Mononuclear cell (primary cell): Measurements from ENCODE around the gene ENO2. TPM values are rescaled to one million over a fixed set of nuclear protein-coding genes. Genes with fewer than 3 reads are reported as not detected.

Source experiments
- H3K27me3 ChIP-seq: 2 replicates; pipeline ENCODE4 v1.6.0; 2011; ENCODE audit warnings: low read length, control low read depth; ENCODE audit not compliant: insufficient read depth
- H3K4me1 ChIP-seq: 2 replicates; pipeline ENCODE4 v1.5.1; 2011; ENCODE audit warnings: mild to moderate bottlenecking, low read length, control low read depth; ENCODE audit not compliant: insufficient read depth
- H3K4me3 ChIP-seq: 2 replicates; pipeline ENCODE4 v1.5.1; 2011; ENCODE audit warnings: mild to moderate bottlenecking, low read length, moderate library complexity
- H3K9me3 ChIP-seq: 2 replicates; pipeline ENCODE4 v1.5.1; 2011; ENCODE audit warnings: low read depth, mild to moderate bottlenecking, control low read depth, low read length
- total RNA-seq: library from RNA; depleted of rRNA; stranded (reverse); fragments of >200 nt; gene quantifications from one replicate; pipeline ENCODE4 v1.2.3, GENCODE V29; 2012

The ENO2 gene
- total RNA-seq, 1 donor, result 11.4 TPM

GRCh38 chr12:6932766-6933165 lies 18.4 kb downstream of the ENO2 start:
- no peaks in the 10 kb centered on the region for H3K9me3 ChIP-seq
- H3K4me1 ChIP-seq, result peaks cover 43% of the 10 kb centered on the region
- no peak overlapping the region for H3K4me3 ChIP-seq
- H3K27me3 ChIP-seq, result peaks cover 4% of the 10 kb centered on the region

- no peak overlapping the region for H3K4me3 ChIP-seq
- H3K4me1 ChIP-seq, result peaks cover 42% of the 10 kb centered on the region
- no peaks in the 10 kb centered on the region for H3K9me3 ChIP-seq
- peaks cover 1% of the 10 kb centered on the region for H3K27me3 ChIP-seq
Observed at GRCh38 chr12:6934110-6934509, 19.7 kb downstream of the ENO2 start.

- Histone ChIP-seq H3K27me3 (no peaks in the 10 kb centered on the region), H3K4me3 (no peak overlapping the region), H3K4me1 (peaks cover 32% of the 10 kb centered on the region), H3K9me3 (no peaks in the 10 kb centered on the region)
Observed at GRCh38 chr12:6935371-6936193, 21.2 kb downstream of the ENO2 start.

GRCh38 chr12:6936194-6936635 lies 21.8 kb downstream of the ENO2 start:
- H3K27me3 ChIP-seq, result no peaks in the 10 kb centered on the region
- no peaks in the 10 kb centered on the region for H3K9me3 ChIP-seq
- H3K4me3 ChIP-seq, result no peak overlapping the region
- H3K4me1 ChIP-seq, result peaks cover 32% of the 10 kb centered on the region

GRCh38 chr12:6936636-6937480 lies 22.5 kb downstream of the ENO2 start:
- Histone ChIP-seq H3K27me3 (no peaks in the 10 kb centered on the region), H3K9me3 (no peaks in the 10 kb centered on the region), H3K4me1 (peaks cover 32% of the 10 kb centered on the region), H3K4me3 (peak overlapping the region; percentile 71)

- peak overlapping the region; percentile 71 for H3K4me3 ChIP-seq
Observed at GRCh38 chr12:6937481-6938352, 23.3 kb downstream of the ENO2 start.

GRCh38 chr12:6938353-6939190 lies 24.2 kb downstream of the ENO2 start:
- no peaks in the 10 kb centered on the region for H3K9me3 ChIP-seq
- no peaks in the 10 kb centered on the region for H3K27me3 ChIP-seq
- H3K4me1 ChIP-seq, result peaks cover 41% of the 10 kb centered on the region
- H3K4me3 ChIP-seq, result no peak overlapping the region

More at GRCh38 chr12:6937481-6938352, 23.3 kb downstream of the ENO2 start:
- Histone ChIP-seq H3K27me3 (no peaks in the 10 kb centered on the region), H3K4me1 (peaks cover 33% of the 10 kb centered on the region), H3K9me3 (no peaks in the 10 kb centered on the region)

GRCh38 chr12:6939191-6939540 lies 24.8 kb downstream of the ENO2 start:
- Histone ChIP-seq H3K27me3 (no peaks in the 10 kb centered on the region), H3K9me3 (no peaks in the 10 kb centered on the region), H3K4me1 (peaks cover 47% of the 10 kb centered on the region), H3K4me3 (no peak overlapping the region)

GRCh38 chr12:6941267-6941666 lies 26.9 kb downstream of the ENO2 start:
- peaks cover 53% of the 10 kb centered on the region for H3K4me1 ChIP-seq
- no peaks in the 10 kb centered on the region for H3K9me3 ChIP-seq

GRCh38 chr12:6941782-6942181 lies 27.4 kb downstream of the ENO2 start:
- H3K9me3 ChIP-seq, result no peaks in the 10 kb centered on the region
- no peak overlapping the region for H3K4me3 ChIP-seq
- peaks cover 53% of the 10 kb centered on the region for H3K4me1 ChIP-seq
- H3K27me3 ChIP-seq, result no peaks in the 10 kb centered on the region

More at GRCh38 chr12:6941267-6941666, 26.9 kb downstream of the ENO2 start:
- Histone ChIP-seq H3K4me3 (no peak overlapping the region), H3K27me3 (no peaks in the 10 kb centered on the region)

- H3K4me1 ChIP-seq, result peaks cover 54% of the 10 kb centered on the region
- no peaks in the 10 kb centered on the region for H3K9me3 ChIP-seq
- no peak overlapping the region for H3K4me3 ChIP-seq
- no peaks in the 10 kb centered on the region for H3K27me3 ChIP-seq
Observed at GRCh38 chr12:6942331-6942665, 27.9 kb downstream of the ENO2 start.

GRCh38 chr12:6943389-6943721 lies 29.0 kb downstream of the ENO2 start:
- H3K9me3 ChIP-seq, result no peaks in the 10 kb centered on the region
- peak overlapping the region; percentile 61 for H3K4me3 ChIP-seq
- peaks cover 60% of the 10 kb centered on the region for H3K4me1 ChIP-seq
- H3K27me3 ChIP-seq, result no peaks in the 10 kb centered on the region

GRCh38 chr12:6943722-6944380 lies 29.5 kb downstream of the ENO2 start, which contains the start of the genes C12orf57 and RNU7-1:
Gene C12orf57 (plus strand): TSS chr12:6944022. CDS start chr12:6944122, 100 bp downstream.
Gene RNU7-1 (plus strand): TSS chr12:6943816.
- no peaks in the 10 kb centered on the region for H3K9me3 ChIP-seq
- H3K4me3 ChIP-seq, result peak within 1 kb of the TSS; percentile 61
- peaks cover 62% of the 10 kb centered on the region for H3K4me1 ChIP-seq
- H3K27me3 ChIP-seq, result no peaks in the 10 kb centered on the region
